ENCODE data around the gene SENP8.

The SENP8 gene

DNA sequence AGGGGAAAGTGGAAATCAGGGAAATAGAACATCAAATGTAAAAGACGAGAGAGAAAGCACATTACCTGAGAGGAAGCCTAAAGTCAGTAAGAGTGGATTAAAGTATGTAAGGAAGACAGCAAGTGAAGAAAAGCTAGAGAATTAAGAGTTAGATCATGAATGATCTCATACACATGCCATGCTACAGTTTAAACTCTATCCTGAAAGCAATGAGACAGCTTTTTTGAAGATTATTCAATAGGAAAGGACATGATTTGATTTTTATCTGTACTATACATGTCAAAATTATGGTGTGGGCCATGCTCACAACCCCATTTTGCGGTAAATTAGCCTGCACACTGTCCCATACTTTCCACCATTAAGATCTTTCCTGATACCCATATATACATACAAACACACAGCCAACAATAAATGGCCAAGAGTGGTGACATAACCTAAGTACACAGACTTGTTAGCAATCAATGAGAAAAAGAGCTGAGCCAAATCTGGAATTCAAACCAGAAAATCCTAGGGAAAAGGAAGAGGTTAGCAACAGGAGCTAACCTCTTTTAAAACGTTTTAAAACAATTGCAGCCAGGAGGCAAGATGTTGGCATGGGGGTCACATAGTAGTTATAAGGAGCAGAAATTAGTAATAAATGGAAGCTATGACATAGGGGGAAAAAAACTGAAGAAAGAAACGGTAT, 4.7 kb upstream of the SENP8 start:
- DNase-seq (ENCODE audit: low read depth) = no peak

DNA sequence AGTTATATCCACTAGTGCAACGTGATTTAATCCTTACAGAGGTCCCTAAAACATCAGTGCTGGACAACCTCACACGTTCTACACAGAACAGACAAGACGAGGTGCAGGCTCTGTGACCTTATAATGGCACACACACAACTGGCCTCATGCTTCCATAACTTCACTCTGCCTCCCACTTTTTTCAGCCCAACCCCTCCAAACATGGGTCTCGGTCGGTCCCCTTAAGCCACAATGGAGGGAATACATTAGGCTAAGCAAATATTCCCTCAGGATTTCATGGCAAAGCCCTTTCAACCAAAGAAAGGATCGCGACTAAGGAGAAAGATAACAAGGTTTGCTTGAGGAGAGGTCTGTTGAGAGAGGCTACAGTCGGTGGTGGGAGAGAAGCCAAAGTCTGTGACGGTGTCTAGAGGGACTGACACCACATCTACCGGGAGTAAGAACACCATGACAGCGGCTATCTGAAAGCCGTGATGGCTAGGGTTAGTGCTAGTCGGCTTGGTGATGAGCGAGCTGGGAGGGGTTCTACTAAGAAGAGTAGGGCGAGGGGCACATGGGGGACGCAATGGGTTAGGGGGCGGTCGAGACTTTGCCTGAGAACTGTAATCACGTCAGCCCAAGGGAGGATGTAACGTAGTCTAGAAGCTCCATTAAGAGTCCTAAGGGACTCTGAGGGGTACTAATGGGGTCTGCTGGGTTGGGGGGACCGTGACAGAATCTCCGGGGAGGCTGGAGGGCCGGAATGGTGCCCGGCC, 1.3 kb upstream of the SENP8 start:
- no peak for DNase-seq (ENCODE audit: low read depth)

DNA sequence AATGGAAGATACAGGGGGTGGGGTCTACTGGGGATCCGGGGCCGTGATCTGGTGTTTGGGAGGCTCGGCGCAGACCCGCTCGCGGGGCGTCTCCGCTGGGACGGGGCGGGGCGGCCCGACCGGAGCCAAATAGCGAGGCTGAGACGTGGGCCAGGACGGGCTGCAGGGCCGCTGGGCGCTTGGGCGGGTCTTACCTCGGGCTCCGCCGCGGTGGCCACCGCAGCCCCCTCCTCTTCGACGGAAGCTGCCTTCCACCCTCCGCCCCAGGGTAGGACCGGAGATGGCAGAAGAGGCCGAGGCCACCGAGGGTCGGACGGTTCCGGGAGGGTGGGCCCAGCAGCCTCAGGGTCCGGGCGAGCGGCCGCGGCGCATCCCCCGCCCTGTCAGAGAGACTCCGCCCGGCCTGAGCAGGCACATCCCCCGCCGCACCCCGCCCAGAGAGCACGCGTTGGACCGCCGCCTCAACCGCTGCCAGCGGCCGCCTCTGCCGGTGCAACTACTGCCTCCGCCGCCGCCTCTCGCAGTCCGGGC, 652 bp upstream of the SENP8 start:
- peak; percentile 73 for DNase-seq (ENCODE audit: low read depth)

GRCh38 chr15:72124218-72124617, 6.0 kb downstream of the SENP8 start:
- DNase-seq (ENCODE audit: low read depth) = no peak

DNA sequence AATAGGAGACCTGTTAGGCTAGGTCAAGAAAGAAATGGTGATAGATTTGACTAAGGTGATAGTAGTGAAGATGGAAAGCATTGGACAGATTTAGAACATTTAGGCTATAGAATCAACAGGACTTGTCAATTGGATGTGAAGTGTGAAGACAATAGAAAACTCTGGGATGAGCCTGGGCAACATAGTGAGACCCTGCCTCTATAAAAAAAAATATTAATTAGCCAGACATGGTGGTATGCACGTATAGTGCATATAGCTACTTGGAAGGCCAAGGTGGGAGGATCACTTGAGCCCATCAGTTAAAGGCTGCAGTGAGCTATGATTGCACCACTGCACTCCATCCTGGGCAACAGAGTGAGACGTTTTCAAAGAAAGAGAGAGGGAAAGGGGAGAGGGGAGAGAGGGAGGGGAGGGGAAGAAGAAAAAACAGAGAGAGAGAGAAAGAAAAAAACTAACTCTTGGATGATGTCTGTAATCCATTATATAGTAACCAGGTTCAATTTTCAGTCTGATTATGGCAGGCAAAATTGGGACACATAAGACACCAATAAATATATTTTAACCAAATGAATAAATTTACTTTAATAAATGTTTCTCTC, 9.6 kb downstream of the SENP8 start:
- no peak for DNase-seq (ENCODE audit: low read depth)

GRCh38 chr15:72128359-72128758, 10.2 kb downstream of the SENP8 start:
- DNase-seq (ENCODE audit: low read depth) = no peak

GRCh38 chr15:72130272-72130671, 12.1 kb downstream of the SENP8 start:
- DNase-seq (ENCODE audit: low read depth) = no peak

- DNase-seq (ENCODE audit: low read depth) = no peak
Observed at GRCh38 chr15:72131922-72132321, 13.7 kb downstream of the SENP8 start.

DNA sequence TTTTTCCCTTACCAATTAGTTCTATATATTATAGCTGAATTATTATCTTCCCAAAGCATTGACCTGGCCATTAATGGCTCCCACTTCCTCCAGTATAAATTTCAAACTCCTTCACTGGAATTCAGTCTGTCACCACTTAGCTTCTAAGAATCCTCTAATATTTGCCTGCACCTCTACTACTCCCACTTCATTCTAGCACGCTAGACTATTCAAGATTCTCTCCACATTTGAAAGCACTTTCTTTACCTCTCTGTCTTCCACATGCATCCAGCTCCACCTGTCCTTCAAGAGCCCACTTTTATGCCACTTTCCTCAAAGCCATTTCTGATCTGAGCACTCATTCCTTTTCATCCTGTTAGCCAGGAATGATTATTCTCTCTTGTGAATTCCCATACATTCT, 15.0 kb downstream of the SENP8 start:
- DNase-seq (ENCODE audit: low read depth) = no peak

DNA sequence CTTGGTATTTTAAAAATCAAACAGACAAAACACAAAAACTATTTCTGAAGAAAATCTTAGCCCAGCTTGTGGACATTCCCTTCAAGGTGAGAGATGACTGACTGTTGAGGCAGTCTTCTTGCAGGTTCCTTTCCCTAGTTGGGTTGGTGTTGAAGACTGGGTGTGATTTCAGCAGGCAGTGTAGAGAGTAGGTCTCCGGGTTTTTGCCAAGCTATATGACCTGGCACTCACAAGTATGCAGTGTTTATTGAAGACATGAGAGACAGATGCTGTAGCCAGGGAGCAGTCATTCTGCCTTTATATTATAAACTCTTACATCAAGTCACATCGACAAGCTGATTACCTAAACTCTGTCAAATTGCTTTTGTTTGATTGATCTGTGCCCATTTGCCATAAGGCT, 17.5 kb downstream of the SENP8 start:
- DNase-seq (ENCODE audit: low read depth) = no peak

- no peak for DNase-seq (ENCODE audit: low read depth)
Observed at GRCh38 chr15:72136170-72137051, 18.2 kb downstream of the SENP8 start.

- no peak for DNase-seq (ENCODE audit: low read depth)
Observed at GRCh38 chr15:72139667-72140066, 21.5 kb downstream of the SENP8 start.

GRCh38 chr15:72140088-72140487, 21.9 kb downstream of the SENP8 start:
- no peak for DNase-seq (ENCODE audit: low read depth)

DNA sequence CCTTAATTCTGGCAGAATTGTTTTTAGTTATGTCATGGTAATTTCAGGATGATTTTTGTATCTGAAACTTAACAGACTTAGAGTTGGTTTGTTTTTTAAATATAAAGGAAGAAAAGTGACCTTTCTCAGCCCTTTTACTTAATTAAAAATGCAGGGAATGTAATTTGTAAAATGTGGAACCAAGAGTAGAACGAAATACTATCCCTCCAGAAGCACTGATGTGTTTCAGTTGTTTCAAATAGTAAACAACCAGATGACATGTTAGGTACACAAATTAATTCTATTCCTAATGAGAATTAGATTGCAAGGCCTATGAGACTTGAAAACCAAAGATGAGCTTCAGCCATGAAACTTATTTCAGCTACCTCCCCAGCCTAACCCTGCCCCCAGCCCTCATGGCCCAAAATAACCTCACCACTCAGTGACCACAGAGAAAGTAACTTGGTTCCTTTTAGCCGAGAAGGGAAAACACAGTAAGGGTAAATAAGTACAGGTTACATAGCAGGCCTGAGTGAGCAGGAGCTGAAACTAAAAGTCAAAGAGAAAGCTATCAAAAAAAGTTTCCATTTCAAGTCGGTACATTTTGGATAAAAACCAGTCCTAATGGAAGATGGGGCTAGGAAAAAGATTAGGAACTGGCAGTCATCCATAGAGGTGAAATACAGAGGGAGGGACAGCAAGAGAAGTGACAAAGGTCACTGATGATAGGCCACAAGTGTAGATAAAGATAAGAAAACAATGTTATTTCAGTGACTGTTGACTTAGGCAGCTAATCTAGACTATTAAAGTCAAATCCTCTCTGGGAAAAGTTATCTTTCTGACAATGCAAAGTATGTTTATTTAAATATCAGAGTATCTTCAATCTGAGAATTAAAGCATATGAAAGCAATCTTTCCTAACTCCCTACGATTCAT, 23.2 kb downstream of the SENP8 start:
- DNase-seq (ENCODE audit: low read depth) = no peak

GRCh38 chr15:72146221-72146620, 28.0 kb downstream of the SENP8 start:
- no peak for DNase-seq (ENCODE audit: low read depth)

- no peak for DNase-seq (ENCODE audit: low read depth)
Observed at GRCh38 chr15:72146934-72147333, 28.7 kb downstream of the SENP8 start.

DNA sequence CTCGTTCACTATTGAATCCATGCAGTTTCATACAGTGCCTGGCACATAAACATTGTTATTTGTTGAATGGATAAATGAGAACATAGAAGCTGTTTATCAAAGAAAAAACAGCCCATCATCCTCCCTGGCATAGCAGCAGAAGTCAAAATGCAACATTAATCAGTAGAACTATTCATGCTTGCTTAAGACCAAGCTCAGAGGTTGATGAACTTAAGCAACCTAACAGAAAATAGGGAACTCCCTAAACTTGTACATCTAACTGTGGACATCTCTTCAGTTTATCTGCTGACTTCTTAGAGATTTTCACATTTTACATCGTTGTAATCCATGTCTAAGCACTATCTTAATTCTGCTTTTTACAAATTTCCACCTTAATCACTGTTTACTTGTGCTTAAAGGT, 29.2 kb downstream of the SENP8 start:
- DNase-seq (ENCODE audit: low read depth) = no peak

DNA sequence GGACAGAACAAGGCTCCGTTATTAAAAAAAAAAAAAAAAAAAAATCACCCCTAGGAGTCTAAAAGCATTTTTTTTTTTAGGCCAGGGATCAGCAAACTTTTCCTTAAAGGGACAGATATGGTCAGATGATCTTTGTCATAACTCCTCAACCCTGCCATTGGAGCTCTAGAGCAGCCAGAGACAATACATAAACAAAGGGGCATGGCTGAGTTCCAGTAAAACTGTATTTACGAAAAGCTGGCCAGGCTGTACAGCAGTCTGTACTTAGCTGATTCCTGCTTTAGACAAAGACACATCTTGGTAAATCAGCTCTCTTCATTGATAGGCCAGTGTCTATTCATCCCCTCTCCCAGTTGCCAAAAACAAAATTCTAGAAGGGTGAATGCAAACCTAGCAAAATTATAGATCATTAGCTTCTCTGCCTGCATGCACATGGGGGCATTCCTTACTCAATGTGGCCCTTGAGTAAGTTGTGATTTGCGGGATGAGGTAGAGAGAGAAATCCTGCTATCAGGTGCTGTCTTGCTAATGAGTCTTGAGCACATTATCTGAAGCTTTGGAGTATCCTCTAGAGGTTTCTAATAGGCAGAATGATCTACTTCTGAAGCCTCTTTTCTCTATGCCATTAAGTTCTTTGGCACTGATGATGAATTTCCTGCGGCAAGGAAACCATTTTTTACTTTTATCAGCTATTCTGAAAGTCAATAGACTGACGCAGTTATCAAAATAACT, 35.2 kb downstream of the SENP8 start:
- DNase-seq (ENCODE audit: low read depth) = no peak

DNA sequence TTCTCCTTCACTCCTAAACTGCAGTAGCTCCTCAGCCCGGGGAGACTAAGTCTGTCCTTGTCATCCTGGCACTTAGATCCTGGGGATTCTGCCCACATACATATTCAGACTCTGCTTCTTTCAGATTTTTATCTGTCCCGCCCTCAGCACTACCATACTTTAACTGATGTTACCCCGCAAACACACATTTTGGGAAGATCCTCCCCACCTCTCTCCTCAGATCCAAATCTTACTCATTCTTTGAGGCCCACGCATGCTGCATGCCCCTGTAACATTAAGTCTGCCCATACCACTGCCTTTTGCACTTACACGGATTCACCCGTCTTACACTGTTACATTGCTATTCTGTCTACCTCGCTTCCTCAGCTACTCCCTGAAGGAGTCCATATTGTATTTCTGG, 36.1 kb downstream of the SENP8 start:
- DNase-seq (ENCODE audit: low read depth) = no peak

DNA sequence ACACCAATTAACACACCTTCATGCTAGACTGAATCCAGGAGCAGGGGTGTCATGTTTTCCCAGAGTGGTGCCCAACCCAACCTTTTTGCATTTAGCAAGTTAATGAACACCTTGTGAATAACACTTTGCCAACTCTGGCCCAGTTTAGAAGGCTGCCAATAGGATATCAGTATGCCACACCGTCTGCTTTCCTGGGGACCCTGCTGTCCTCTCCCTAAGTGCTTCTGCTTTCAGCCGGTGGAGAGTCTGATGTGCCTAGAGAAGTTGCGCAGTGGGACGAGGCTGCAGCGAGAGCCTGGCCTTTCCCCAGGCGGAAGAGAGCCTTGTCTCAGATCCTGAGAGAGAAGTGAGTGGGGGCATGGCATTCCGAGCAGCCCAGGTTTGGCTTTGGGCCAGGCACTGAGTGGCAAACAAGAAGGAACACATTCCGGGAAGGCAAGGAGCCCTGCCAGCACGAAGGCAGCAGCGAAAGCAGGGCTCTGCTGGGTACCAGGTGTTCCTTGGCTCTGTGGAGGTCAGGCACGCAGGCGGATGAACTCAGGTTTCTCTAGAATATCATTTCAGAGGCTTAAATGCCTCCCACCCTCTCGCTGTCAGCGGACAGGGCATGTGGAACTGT, 36.9 kb downstream of the SENP8 start:
- no peak for DNase-seq (ENCODE audit: low read depth)

Data from activated T-cell treated with anti-CD3 and anti-CD28 coated beads for 48 hours (primary cell).